Body of pancreas (tissue), 4 donors: ENCODE results near the gene RNASE11. TPM values are rescaled to one million over a fixed set of nuclear protein-coding genes. Genes with fewer than 3 reads are reported as not detected.
A peak's percentile ranks its signal among the peaks of the same experiment; 100 is the strongest.

Experiments used
- ATAC-seq: fragments of 150-250 bp; one replicate; pipeline ENCODE4 v1.9.1; 2016
- DNase-seq, 4 donors: peaks; one replicate each; pipeline ENCODE4 v3.0.0-alpha.2; 2019
- H3K27ac ChIP-seq, 4 donors: fragments of 200-600 bp; sonication (generic); 1 replicate in 3 of 4; 2 replicates in 1 of 4; pipeline versions ENCODE4 v1.5.1 to v1.6.1; 2016 to 2019; ENCODE audit warnings: mild to moderate bottlenecking in 1 of 4, mixed read lengths in 1 of 4, moderate library complexity in 1 of 4
- H3K27me3 ChIP-seq, 2 donors: fragments of 200-600 bp; sonication (generic); one replicate each; pipeline ENCODE4 v1.6.0; 2016; ENCODE audit warnings: mild to moderate bottlenecking in 1 of 2
- H3K36me3 ChIP-seq, 2 donors: fragments of 200-600 bp; sonication (generic); replicated peaks in 1 of 2; 2 replicates each; pipeline ENCODE4 v1.5.1; 2016; ENCODE audit warnings: low read depth in 2 of 2; ENCODE audit not compliant: insufficient read depth in 1 of 2
- H3K4me1 ChIP-seq: fragments of 200-600 bp; sonication (generic); one replicate; pipeline ENCODE4 v1.6.0; 2016
- H3K4me3 ChIP-seq, 2 donors: fragments of 200-600 bp; sonication (generic); 1 replicate in 1 of 2; 2 replicates in 1 of 2; pipeline ENCODE4 v1.5.1; 2016 to 2019
- H3K9me3 ChIP-seq, 3 donors: fragments of 200-600 bp; sonication (generic); 1 replicate in 2 of 3; 2 replicates in 1 of 3; pipeline ENCODE4 v1.5.1; 2016
- POLR2A ChIP-seq, 3 donors: fragments of 450-650 bp; IDR thresholded peaks; one replicate each; pipeline ENCODE4 v1.6.1; 2016; ENCODE audit warnings: antibody characterized with exemption in 3 of 3, mild to moderate bottlenecking in 2 of 3
- WGBS, 2 donors: methylation state at CpG; one replicate each; pipeline ENCODE4 v1.1.5; 2017; 5-methylcytosine and 5-hydroxymethylcytosine counted together
- intact Hi-C: fragments of 100-400 bp; cut with DNase I; formaldehyde crosslinking; loops from one replicate; pipeline ENCODE4 v1.15.1; 2023
- total RNA-seq, 2 donors: library from RNA; depleted of rRNA; stranded (reverse); fragments of >200 nt; gene quantifications; one replicate each; pipeline ENCODE4 v1.1.0, GENCODE V29; 2016
- TF ChIP-seq, protein P1 (sequence below), 7 experiments: fragments of 450-650 bp in 4 of 7; fragments of 200-600 bp in 3 of 7; sonication (generic) in 3 of 7; IDR thresholded peaks; one replicate each; pipeline ENCODE4 v1.5.1; 2016 to 2019; ENCODE audit warnings: antibody characterized with exemption in 7 of 7

RNASE11 gene
- not detected for total RNA-seq

DNA sequence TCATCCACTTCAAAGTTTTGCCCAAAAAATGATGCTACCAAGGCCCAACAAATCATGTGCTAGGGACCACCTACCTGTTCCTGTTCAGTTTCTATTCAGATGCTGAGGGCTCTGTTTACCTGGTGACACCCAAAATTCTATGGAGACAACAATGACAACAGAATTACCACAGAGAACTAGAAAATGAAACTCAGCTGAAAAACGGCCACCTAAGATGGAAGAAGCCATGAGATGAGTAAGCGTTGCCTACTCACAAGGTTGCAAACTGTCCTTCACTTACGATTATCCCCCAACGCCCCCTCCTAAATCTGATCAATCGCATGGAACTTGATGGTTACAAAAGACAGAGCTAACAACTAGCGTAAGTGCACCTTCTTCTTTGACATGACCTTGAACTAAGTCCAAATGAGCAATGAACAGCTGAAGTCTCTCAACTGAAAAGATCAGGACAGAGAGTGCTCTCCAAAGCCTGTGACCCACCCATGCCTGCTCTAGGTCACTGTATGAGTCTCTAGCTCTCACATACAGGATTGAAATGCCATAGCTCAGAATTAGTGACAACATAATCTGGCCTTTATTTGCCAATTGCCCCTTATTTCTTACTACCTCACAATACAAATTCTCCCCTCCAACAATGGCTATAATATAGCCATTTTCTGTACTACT, at the start of gene RNASE11:
TSS of gene RNASE11 (minus strand) at position 513 of the 666 bp plus-strand sequence.
- no peak for DNase-seq
- WGBS, 2 donors = 48 to 57% methylated on average over 6 of the region's 6 CpGs
- intact Hi-C loops = no loop called here

DNA sequence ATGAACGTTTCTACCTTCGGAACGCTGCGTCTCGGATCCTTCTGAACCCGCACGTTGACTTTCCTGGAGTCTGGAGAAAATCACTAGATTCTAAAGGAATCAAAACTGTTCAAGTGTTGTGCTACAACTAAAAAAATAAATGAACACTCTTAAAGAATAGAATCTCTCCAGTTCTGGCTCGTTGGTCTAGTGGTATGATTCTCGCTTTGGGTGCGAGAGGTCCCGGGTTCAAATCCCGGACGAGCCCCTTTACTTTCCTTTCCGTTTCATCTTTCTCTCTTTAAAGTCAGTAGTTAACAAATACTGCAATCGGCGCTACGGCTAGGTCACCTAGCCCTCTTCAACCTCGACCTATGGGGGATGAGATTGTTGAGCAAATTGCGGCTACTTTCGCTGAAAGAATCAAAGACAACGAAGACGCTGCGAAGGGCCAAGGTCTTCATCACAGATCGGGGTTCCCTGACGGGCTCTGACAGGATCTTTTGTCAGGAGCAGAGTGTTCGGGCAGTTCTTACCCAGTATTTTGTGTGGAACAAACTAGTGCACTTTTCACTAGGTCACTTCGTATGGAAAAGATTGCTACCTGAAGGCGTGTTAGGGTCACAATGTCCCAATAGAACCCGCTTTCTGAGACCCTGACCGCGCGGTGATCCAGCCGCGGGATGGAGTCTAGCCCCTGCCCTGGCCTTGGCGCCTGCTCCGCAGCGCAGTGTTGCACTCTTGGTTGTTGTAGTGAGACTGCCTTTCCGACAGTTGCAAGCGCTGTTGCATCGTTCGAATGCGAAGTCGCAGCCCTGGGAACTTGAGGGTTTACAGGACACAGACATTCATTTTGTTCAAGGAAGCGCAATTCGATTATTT, 45.3 kb upstream of the RNASE11 start:
- 1 to 4% methylated on average over 42 to 45 of the region's 45 CpGs for WGBS, 2 donors
- no peaks in the 10 kb centered on the region for H3K9me3 ChIP-seq
- H3K36me3 ChIP-seq = no peaks in the 10 kb centered on the region
- ATAC-seq (peak; percentile 84), DNase-seq (peak; percentile 61 to 79 (median 69))
- no peaks in the 10 kb centered on the region for H3K27me3 ChIP-seq
- intact Hi-C loops = no loop called here
- peaks cover 27% of the 10 kb centered on the region for H3K4me1 ChIP-seq
- peak overlapping the region in 1 of 4 donors; percentile 2 for H3K27ac ChIP-seq
- no peak for TF ChIP-seq POLR2A (IDR thresholded peaks at IDR 0.05)
- TF ChIP-seq, protein P1, sequence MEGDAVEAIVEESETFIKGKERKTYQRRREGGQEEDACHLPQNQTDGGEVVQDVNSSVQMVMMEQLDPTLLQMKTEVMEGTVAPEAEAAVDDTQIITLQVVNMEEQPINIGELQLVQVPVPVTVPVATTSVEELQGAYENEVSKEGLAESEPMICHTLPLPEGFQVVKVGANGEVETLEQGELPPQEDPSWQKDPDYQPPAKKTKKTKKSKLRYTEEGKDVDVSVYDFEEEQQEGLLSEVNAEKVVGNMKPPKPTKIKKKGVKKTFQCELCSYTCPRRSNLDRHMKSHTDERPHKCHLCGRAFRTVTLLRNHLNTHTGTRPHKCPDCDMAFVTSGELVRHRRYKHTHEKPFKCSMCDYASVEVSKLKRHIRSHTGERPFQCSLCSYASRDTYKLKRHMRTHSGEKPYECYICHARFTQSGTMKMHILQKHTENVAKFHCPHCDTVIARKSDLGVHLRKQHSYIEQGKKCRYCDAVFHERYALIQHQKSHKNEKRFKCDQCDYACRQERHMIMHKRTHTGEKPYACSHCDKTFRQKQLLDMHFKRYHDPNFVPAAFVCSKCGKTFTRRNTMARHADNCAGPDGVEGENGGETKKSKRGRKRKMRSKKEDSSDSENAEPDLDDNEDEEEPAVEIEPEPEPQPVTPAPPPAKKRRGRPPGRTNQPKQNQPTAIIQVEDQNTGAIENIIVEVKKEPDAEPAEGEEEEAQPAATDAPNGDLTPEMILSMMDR (IDR thresholded peaks at IDR 0.05) = no peak
- no peak overlapping the region for H3K4me3 ChIP-seq

More for the DNA sequence above, at the start of gene RNASE11:
- H3K27ac ChIP-seq = no peak within 1 kb of the TSS
- no peaks in the 10 kb centered on the region for H3K36me3 ChIP-seq
- H3K4me1 ChIP-seq = no peaks in the 10 kb centered on the region
- no peaks in the 10 kb centered on the region for H3K9me3 ChIP-seq
- TF ChIP-seq, protein P1 (IDR thresholded peaks at IDR 0.05) = no peak
- no peak for TF ChIP-seq POLR2A (IDR thresholded peaks at IDR 0.05)
- ATAC-seq = no peak
- no peaks in the 10 kb centered on the region for H3K27me3 ChIP-seq
- H3K4me3 ChIP-seq = no peak within 1 kb of the TSS

DNA sequence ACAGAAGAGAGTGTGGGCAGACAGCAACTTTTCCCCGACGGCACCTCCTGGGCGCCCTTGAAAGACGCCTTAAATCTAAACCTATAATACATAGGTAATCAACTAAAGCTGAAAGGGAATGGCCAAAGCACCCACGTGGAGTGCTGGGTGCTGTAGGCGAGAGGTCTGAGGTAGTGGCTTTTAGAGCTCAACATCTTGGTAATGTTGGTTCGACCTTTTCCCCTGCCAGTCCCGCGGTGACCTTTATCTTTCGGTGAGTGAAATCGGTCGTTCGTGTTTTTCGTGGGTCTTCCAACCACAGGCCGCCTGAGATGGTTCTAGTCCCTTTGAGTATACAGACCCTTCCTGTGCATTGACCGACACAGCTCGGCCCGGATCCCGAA, 44.6 kb upstream of the RNASE11 start:
- no peak overlapping the region for H3K4me3 ChIP-seq
- H3K27me3 ChIP-seq = no peaks in the 10 kb centered on the region
- peaks cover 27% of the 10 kb centered on the region for H3K4me1 ChIP-seq
- H3K27ac ChIP-seq = no peak overlapping the region
- TF ChIP-seq, protein P1 (IDR thresholded peaks at IDR 0.05) = no peak
- TF ChIP-seq POLR2A (IDR thresholded peaks at IDR 0.05) = no peak
- DNase-seq (no peak), ATAC-seq (no peak)
- H3K36me3 ChIP-seq = no peaks in the 10 kb centered on the region
- no peaks in the 10 kb centered on the region for H3K9me3 ChIP-seq
- intact Hi-C loops = no loop called here
- 3 to 5% methylated on average over 19 of the region's 19 CpGs for WGBS, 2 donors

DNA sequence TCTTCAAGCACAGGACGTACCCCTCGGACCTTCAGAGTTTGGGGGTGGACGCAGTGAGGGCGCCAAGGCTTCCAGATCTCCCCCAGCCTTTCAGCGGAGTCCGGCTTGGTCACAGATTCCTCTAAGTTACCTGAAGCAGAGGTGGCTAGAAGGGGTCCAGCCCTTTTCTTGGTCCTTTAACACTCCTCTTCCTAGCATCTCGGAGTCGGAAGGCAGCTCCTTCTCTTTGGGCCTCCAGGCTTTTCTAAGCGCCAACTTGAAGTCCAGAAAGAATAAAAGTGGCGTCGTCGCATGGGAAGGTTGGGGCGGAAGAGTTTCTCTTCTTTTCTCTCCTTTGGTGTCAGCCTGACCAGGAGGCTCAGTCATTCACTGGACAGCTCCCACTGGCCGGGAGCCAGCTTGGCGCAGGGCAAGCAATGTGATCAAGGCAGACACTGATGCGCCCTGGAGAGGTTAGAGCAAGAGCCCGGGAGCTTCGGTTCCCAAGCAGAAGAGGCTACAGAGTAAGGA, 44.1 kb upstream of the RNASE11 start:
- TF ChIP-seq, protein P1 (IDR thresholded peaks at IDR 0.05) = no peak
- TF ChIP-seq POLR2A (IDR thresholded peaks at IDR 0.05) = no peak
- peak; percentile 39 for ATAC-seq
- no peaks in the 10 kb centered on the region for H3K9me3 ChIP-seq
- intact Hi-C loops = no loop called here
- H3K27ac ChIP-seq = no peak overlapping the region
- peaks cover 27% of the 10 kb centered on the region for H3K4me1 ChIP-seq
- no peaks in the 10 kb centered on the region for H3K36me3 ChIP-seq
- WGBS, 2 donors = 4 to 6% methylated on average over 14 to 18 of the region's 18 CpGs
- peak; percentile 62 to 80 (median 69) for DNase-seq
- no peaks in the 10 kb centered on the region for H3K27me3 ChIP-seq
- no peak overlapping the region for H3K4me3 ChIP-seq
